Kidney (tissue), 14 donors: ENCODE results near the gene ME3. TPM values are rescaled to one million over a fixed set of nuclear protein-coding genes. Genes with fewer than 3 reads are reported as not detected.

ENCODE experiments used
- DNase-seq, 5 donors: peaks; one replicate each; pipeline ENCODE4 v3.0.0-alpha.2; 2013 to 2020
- FAIRE-seq: peaks from 2 replicates; lab custom pipeline; 2012; peaks lifted over from hg19 to GRCh38; lab: Jason Lieb, UNC
- H3K27ac ChIP-seq, 2 donors: one replicate each; pipeline ENCODE4 v1.7.0; 2013; ENCODE audit warnings: low read depth in 2 of 2, low read length in 2 of 2, inconsistent platforms in 1 of 2
- H3K27me3 ChIP-seq: one replicate; pipeline ENCODE4 v1.7.1; 2013; ENCODE audit warnings: low read length, inconsistent platforms; ENCODE audit not compliant: control insufficient read depth, insufficient read depth
- H3K36me3 ChIP-seq, 3 donors: one replicate each; pipeline versions ENCODE4 v1.7.0 to v1.7.1; 2013; ENCODE audit warnings: low read length in 3 of 3, control low read depth in 1 of 3, inconsistent platforms in 1 of 3; ENCODE audit not compliant: insufficient read depth in 3 of 3, control insufficient read depth in 2 of 3
- H3K4me1 ChIP-seq, 3 donors: one replicate each; pipeline versions ENCODE4 v1.7.0 to v1.7.1; 2013; ENCODE audit warnings: low read length in 3 of 3, inconsistent platforms in 1 of 3, low read depth in 1 of 3; ENCODE audit not compliant: control insufficient read depth in 2 of 3, insufficient read depth in 2 of 3
- H3K4me3 ChIP-seq, 3 donors: one replicate each; pipeline versions ENCODE4 v1.7.0 to v1.8.1; 2013; ENCODE audit warnings: low read length in 3 of 3, control low read depth in 1 of 3, inconsistent platforms in 1 of 3
- H3K9ac ChIP-seq, 3 donors: one replicate each; pipeline versions ENCODE4 v1.7.0 to v1.7.1; 2013; ENCODE audit warnings: low read length in 3 of 3, control low read depth in 1 of 3, inconsistent platforms in 1 of 3
- H3K9me3 ChIP-seq, 3 donors: one replicate each; pipeline versions ENCODE4 v1.7.0 to v1.7.1; 2013; ENCODE audit warnings: low read length in 3 of 3, control low read depth in 1 of 3, inconsistent platforms in 1 of 3; ENCODE audit not compliant: control insufficient read depth in 2 of 3, insufficient read depth in 1 of 3
- intact Hi-C: fragments of 100-400 bp; cut with DNase I; formaldehyde crosslinking; loops from one replicate; pipeline ENCODE4 v1.11.1; 2022
- polyA plus RNA-seq: library from polyadenylated mRNA; stranded (reverse); fragments of 350-450 nt; fragmentation: Illumina TruSeq; extraction: RNeasy Lipid Tissue Mini Kit (QIAGEN cat#74804); gene quantifications from one replicate; pipeline ENCODE4 v1.2.3, GENCODE V29; 2014; ENCODE audit warnings: low read depth, low replicate concordance; ENCODE audit not compliant: insufficient read depth
- total RNA-seq: library from RNA; stranded (reverse); fragmentation: NEBNext Ultra II Directional; extraction: Animal tissue kit (Norgen Biotek cat#: 25700); gene quantifications from one replicate; pipeline ENCODE4 v1.2.1, GENCODE V29; 2021
- TF ChIP-seq, protein P1 (sequence below): IDR thresholded peaks from 3 replicates; pipeline ENCODE4 v1.5.1; 2012; ENCODE audit warnings: mild to moderate bottlenecking, moderate library complexity, borderline replicate concordance; ENCODE audit not compliant: insufficient read depth; ENCODE audit errors: extremely low read depth
- donor health status: control.
- donor health status: control.
- donor health status: control.
- donor health status: control.
- donor health status: control.
- donor health status: DM: yes; HTN: yes; CAD: no.
- donor health status: Normal renal cell carcinoma (clear cell type).

ME3 gene
- total and polyA plus RNA-seq, 2 donors from 2014 or later = 13.2 to 32.2 TPM

DNA sequence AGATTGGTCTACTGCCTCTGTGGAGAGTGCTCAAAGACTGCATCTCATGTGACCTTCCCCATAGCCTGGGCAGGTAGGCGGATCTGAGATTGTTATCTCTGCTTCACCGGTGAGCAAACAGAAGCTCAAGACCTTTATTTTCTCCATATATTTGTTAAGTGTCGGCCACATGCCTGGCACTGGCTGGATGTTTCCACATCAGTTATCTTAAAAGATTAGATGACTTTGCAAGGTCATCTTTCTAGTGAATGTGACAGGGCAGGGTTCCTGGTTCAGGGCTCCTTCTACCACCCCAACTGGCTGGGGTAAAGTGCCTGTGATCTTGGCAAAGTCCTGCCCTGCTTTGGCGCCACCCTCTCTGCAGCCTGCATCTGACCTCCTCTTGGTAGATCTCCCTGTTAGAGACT lies 172.7 kb downstream of the ME3 start:
- TF ChIP-seq, protein P1, sequence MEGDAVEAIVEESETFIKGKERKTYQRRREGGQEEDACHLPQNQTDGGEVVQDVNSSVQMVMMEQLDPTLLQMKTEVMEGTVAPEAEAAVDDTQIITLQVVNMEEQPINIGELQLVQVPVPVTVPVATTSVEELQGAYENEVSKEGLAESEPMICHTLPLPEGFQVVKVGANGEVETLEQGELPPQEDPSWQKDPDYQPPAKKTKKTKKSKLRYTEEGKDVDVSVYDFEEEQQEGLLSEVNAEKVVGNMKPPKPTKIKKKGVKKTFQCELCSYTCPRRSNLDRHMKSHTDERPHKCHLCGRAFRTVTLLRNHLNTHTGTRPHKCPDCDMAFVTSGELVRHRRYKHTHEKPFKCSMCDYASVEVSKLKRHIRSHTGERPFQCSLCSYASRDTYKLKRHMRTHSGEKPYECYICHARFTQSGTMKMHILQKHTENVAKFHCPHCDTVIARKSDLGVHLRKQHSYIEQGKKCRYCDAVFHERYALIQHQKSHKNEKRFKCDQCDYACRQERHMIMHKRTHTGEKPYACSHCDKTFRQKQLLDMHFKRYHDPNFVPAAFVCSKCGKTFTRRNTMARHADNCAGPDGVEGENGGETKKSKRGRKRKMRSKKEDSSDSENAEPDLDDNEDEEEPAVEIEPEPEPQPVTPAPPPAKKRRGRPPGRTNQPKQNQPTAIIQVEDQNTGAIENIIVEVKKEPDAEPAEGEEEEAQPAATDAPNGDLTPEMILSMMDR = no peak
- Histone ChIP-seq H3K27ac (no peak overlapping the region), H3K9me3 (no peaks in the 10 kb centered on the region), H3K9ac (no peak overlapping the region), H3K36me3 (no peaks in the 10 kb centered on the region), H3K4me3 (no peak overlapping the region), H3K27me3 (no peaks in the 10 kb centered on the region), H3K4me1 (peaks cover 0 to 6% (median 0%) of the 10 kb centered on the region in 3 donors)
- no peak for FAIRE-seq
- intact Hi-C loops = no loop called here
- DNase-seq = no peak

DNA sequence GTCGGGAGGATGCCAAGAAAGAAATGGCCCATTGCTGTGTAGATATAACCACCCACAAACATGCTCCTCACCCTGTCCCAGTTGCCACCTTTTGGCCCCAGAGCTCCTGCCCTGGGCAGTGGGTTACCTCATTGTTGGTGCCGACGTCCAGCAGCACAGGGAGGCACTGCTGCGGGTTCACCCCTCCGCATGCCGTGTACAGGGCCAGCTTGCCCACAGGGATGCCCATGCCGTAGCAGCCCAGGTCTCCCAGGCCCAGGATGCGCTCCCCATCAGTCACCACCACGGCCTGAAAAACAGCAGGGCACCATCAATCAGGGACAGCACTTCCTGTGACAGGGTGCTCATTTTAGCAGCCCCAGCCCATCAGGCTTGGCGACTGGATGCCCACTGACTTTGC lies 174.6 kb downstream of the ME3 start:
- H3K9me3 ChIP-seq = no peaks in the 10 kb centered on the region
- H3K27me3 ChIP-seq = no peaks in the 10 kb centered on the region
- no peak overlapping the region for H3K4me3 ChIP-seq
- H3K4me1 ChIP-seq = peaks cover 0 to 6% (median 0%) of the 10 kb centered on the region in 3 donors
- no peaks in the 10 kb centered on the region for H3K36me3 ChIP-seq
- H3K9ac ChIP-seq = no peak overlapping the region
- TF ChIP-seq, protein P1 = no peak
- intact Hi-C loops = no loop called here
- no peak for FAIRE-seq
- H3K27ac ChIP-seq = no peak overlapping the region
- DNase-seq = no peak

DNA sequence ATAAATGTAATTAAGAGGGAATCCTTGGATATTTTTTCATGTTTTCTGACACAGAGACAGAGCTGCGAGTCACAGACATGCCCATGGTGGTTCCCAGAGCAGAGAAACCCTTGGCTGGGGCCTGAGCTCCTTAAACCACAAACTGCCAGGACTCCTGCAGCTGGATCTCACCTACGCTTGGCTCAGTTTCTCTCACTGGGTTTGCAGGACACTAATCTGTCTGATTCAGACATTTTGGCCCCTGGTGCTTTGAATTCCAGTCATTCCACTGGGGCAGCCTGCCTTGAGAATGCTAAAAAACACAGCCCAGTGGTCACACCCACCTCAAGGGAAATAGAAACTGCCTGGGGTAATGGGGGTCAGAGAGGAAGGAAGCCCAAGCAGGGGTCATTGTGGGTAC lies 175.1 kb downstream of the ME3 start:
- Histone ChIP-seq H3K4me3 (no peak overlapping the region), H3K9me3 (no peaks in the 10 kb centered on the region), H3K36me3 (no peaks in the 10 kb centered on the region), H3K27me3 (no peaks in the 10 kb centered on the region), H3K27ac (no peak overlapping the region), H3K9ac (no peak overlapping the region), H3K4me1 (peaks cover 0 to 8% (median 0%) of the 10 kb centered on the region in 3 donors)
- TF ChIP-seq, protein P1 = no peak
- FAIRE-seq (no peak), DNase-seq (no peak)
- intact Hi-C loops = no loop called here

DNA sequence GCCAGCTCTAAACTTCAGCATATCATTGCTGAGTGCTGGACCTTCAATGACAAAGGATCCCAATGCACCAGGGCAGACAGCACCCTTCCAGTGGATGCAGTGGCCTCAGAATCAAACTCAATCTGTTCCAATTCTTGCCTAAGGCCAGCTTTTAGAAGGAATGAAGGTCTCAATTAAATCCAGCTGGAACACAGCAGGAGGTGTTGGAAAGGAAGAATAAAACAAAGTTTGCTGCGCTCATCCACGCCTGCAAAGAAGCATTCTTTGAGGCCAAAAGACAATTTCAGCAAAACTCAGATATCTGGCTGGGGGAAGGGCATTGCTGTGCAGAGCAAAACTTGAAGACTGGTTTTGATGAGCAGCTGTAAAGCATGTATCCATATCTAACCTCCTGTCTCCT lies 177.1 kb downstream of the ME3 start:
- Histone ChIP-seq H3K9me3 (no peaks in the 10 kb centered on the region), H3K36me3 (no peaks in the 10 kb centered on the region), H3K9ac (no peak overlapping the region), H3K27me3 (no peaks in the 10 kb centered on the region), H3K4me3 (no peak overlapping the region), H3K4me1 (peaks cover 0 to 8% (median 0%) of the 10 kb centered on the region in 3 donors), H3K27ac (no peak overlapping the region)
- DNase-seq (no peak), FAIRE-seq (no peak)
- TF ChIP-seq, protein P1 = no peak
- intact Hi-C loops = no loop called here
